ENCODE measurements around the gene KLHDC7B. TPM values are rescaled to one million over a fixed set of nuclear protein-coding genes. Genes with fewer than 3 reads are reported as not detected.
"Not testable (repeated sequence)": the region's sequence is repeated elsewhere in the genome, so short reads cannot be mapped to it uniquely, and the experiment has no call there.

Gene KLHDC7B
- total RNA-seq, 2 donors from 2014 or later = 0.17 TPM; not detected in 1

- DNase-seq (peak in 1 of 2 donors; percentile 47), ATAC-seq (peak; percentile 9)
- intact Hi-C loops (cut with DNase I, micrococcal nuclease) = not testable (repeated sequence)
These were observed 4.1 kb upstream of the KLHDC7B start for GRCh38 chr22:50541667-50542026.

- intact Hi-C loops (cut with DNase I, micrococcal nuclease) = no loop called here
- ATAC-seq (no peak), DNase-seq (peak in 1 of 2 donors; percentile 39)
These were observed 3.2 kb upstream of the KLHDC7B start for GRCh38 chr22:50542416-50542927.

- intact Hi-C loops (cut with DNase I, micrococcal nuclease) = no loop called here
- DNase-seq (peak; percentile 83 to 92), ATAC-seq (peak; percentile 77)
These were observed 1.5 kb upstream of the KLHDC7B start for GRCh38 chr22:50544078-50544745.

GRCh38 chr22:50544746-50545253 is 899 bp upstream of the KLHDC7B start:
- intact Hi-C loops (cut with DNase I, micrococcal nuclease) = no loop called here
- ATAC-seq = peak; percentile 40
- DNase-seq = peak; percentile 59 to 70

DNA sequence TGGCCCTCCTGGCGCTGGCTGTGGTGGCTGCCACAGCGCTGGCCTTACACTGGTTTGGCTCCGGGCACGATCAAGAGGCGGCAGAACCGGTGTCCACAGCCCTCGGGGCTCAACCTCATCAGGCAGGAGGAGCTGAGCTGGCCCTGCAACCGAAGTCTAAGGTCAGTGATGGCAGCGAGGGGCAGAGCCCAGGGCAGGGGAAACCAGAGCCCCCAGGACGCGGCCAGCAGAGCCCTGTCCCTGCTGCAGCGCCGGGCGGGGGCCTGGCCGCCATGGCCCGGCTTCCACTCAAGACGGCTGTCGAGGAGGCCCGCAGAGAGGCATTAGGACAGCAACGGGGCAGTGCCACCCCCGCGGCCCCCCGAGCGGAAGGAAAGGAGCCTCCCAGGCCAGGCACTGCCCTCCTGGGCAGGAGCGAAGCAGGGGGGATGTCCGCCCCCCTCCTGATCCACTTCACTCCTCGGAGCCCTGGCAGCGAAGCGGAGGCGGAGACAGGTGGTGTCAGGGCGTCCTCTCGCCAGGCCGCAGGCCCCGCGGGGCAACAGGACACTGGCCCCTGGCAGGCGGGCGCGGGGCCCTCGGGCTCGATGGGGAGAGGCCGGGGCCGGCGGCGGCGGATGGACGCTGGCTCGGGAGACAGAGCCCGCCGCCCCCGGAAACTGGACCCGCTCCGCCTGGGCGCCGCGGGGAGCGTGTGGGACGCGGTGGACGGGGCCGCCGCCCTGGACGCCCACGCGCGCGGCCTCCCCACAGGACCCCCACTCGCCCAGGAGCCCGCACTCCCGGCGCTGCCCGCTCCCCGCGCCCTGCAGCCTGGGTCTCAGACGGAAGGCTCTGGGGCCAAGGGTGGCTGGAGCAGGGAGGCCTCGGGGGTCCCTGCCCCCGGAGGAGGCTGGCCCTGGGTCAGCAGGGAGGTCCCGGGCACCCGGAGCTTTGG is 895 bp downstream of the KLHDC7B start:
- ATAC-seq (no peak), DNase-seq (no peak)
- intact Hi-C loops (cut with DNase I, micrococcal nuclease) = no loop called here

GRCh38 chr22:50547263-50547985 is 1.7 kb downstream of the KLHDC7B start:
- no peak for DNase-seq
- intact Hi-C loops (cut with DNase I, micrococcal nuclease) = no loop called here

GRCh38 chr22:50548040-50548920 is 2.6 kb downstream of the KLHDC7B start:
- ATAC-seq = peak; percentile 9
- peak in 1 of 2 donors; percentile 58 for DNase-seq
- intact Hi-C loops (cut with DNase I, micrococcal nuclease) = no loop called here

More at GRCh38 chr22:50547263-50547985, 1.7 kb downstream of the KLHDC7B start:
- ATAC-seq = no peak

DNA sequence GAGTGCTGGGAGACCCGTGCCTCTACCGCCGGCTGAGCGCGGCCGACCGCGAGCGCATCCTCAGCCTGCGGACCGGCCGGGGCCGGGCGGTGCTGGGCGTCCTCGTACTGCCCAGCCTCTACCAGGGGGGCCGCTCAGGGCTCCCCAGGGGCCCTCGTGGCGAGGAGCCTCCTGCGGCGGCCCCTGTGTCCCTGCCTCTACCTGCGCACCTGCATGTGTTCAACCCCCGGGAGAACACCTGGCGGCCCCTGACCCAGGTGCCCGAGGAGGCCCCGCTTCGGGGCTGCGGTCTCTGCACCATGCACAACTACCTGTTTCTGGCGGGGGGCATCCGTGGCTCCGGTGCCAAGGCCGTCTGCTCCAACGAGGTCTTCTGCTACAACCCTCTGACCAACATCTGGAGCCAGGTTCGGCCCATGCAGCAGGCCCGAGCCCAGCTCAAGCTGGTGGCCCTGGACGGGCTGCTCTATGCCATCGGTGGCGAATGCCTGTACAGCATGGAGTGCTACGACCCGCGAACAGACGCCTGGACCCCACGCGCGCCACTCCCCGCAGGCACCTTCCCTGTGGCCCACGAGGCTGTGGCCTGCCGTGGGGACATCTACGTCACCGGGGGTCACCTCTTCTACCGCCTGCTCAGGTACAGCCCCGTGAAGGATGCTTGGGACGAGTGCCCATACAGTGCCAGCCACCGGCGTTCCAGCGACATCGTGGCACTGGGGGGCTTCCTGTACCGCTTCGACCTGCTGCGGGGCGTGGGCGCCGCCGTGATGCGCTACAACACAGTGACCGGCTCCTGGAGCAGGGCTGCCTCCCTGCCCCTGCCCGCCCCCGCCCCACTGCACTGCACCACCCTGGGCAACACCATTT is 3.5 kb downstream of the KLHDC7B start:
- DNase-seq = no peak
- ATAC-seq = no peak
- intact Hi-C loops (cut with DNase I, micrococcal nuclease) = no loop called here

- ATAC-seq = no peak
- DNase-seq = no peak
- intact Hi-C loops (cut with DNase I, micrococcal nuclease) = no loop called here
These were observed 4.7 kb downstream of the KLHDC7B start for GRCh38 chr22:50550395-50550794.

GRCh38 chr22:50551160-50551752 is 5.6 kb downstream of the KLHDC7B start:
- peak; percentile 43 for ATAC-seq
- intact Hi-C loops (cut with DNase I, micrococcal nuclease) = no loop called here
- DNase-seq = no peak

GRCh38 chr22:50553310-50553709 is 7.6 kb downstream of the KLHDC7B start:
- intact Hi-C loops (cut with DNase I, micrococcal nuclease) = no loop called here
- no peak for ATAC-seq
- DNase-seq = no peak

DNA sequence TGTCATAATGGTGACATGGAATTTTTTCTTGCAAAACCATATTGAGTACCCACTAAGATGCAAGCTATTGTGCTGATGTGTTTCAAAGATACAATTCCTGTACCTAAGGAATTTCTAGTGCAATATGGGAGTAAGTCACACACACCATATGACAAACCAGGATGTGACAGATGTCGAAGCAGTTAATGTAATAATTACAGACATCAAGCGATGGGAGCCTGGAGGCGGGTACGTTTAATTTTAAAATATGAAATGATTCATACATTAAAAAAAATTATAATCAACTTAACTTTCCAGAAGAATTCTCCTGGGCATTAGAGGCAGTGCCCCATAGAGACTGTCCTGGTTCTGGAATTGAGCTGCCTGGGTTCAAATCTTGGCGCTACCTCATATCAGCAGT is 11.0 kb downstream of the KLHDC7B start:
- intact Hi-C loops (cut with DNase I, micrococcal nuclease) = no loop called here
- no peak for ATAC-seq

GRCh38 chr22:50560034-50560433 is 14.3 kb downstream of the KLHDC7B start:
- DNase-seq (no peak), ATAC-seq (no peak)
- intact Hi-C loops (cut with DNase I, micrococcal nuclease) = no loop called here

More for the DNA sequence above, 11.0 kb downstream of the KLHDC7B start:
- no peak for DNase-seq

- intact Hi-C loops (cut with DNase I, micrococcal nuclease) = no loop called here
- DNase-seq (no peak), ATAC-seq (no peak)
These were observed 16.0 kb downstream of the KLHDC7B start for GRCh38 chr22:50561401-50562358.

GRCh38 chr22:50562523-50563412 is 17.1 kb downstream of the KLHDC7B start, which contains the start of gene SYCE3:
Gene SYCE3 (minus strand): TSS chr22:50562919. CDS start chr22:50556405, 6,514 bp downstream.
- peak; percentile 90 for ATAC-seq
- intact Hi-C loops (cut with DNase I, micrococcal nuclease) = no loop called here
- DNase-seq = peak; percentile 98 to 100
